ENCODE measurements around the gene EFNA1. TPM values are rescaled to one million over a fixed set of nuclear protein-coding genes. Genes with fewer than 3 reads are reported as not detected.

EFNA1 gene
- total RNA-seq, 1 experiment from 2014 or later, result 19.7 TPM

GRCh38 chr1:155166471-155167165 lies 38.9 kb downstream of the EFNA1 start:
- Histone ChIP-seq H3K79me2 (ENCODE audit: insufficient read depth, low read length) (peaks cover 11% of the 10 kb centered on the region), H3K4me1 (ENCODE audit: control insufficient read depth in 1 of 2, insufficient read depth in 2 of 2, low read length in 2 of 2) (peaks cover 2 to 11% of the 10 kb centered on the region in 2 experiments; a peak in 1 of 4 replicates), H3K27ac (ENCODE audit: low read depth, low read length) (no peak overlapping the region), H4K20me1 (ENCODE audit: insufficient read depth) (no peaks in the 10 kb centered on the region), H3K9me2 (ENCODE audit: insufficient read depth) (no peaks in the 10 kb centered on the region), H3K27me3 (ENCODE audit: insufficient read depth, low read length) (no peaks in the 10 kb centered on the region), H3K4me2 (ENCODE audit: low read length) (peak overlapping the region; percentile 94; the same call in 1 of the 2 replicates), H3K36me3 (ENCODE audit: control insufficient read depth in 1 of 2, insufficient read depth in 2 of 2, low read length in 2 of 2) (peaks cover 2 to 7% of the 10 kb centered on the region in 2 experiments; a peak in 3 of 4 replicates), H3K9ac (ENCODE audit: low read length) (no peak overlapping the region), H2AFZ (ENCODE audit: low read depth, low read length, poor library complexity, severe bottlenecking) (no peak overlapping the region), H3K9me3 (ENCODE audit: control insufficient read depth in 1 of 2, insufficient read depth in 1 of 2, low read depth in 1 of 2, low read length in 2 of 2) (no peaks in the 10 kb centered on the region), H3K4me3 (replicated peaks in 1 of 2; ENCODE audit: low read depth in 1 of 2, low read length in 2 of 2) (no peak overlapping the region)
- RAD21 ChIA-PET (ENCODE audit: low non-redundant PET in 1 of 2, low total read pairs in 2 of 2, uncharacterized antibody in 2 of 2, unreplicated experiment in 2 of 2), result interaction anchor here (0.6 to 1.7 kb wide), 8 partner anchors 26 to 81 kb away, joined by 4 to 35 read pairs (median 6); partner anchors contain the start of genes DPM3 (in 1 of the 2) and SLC50A1 (in 1 of the 2)
- BruUV-seq (replicated peaks), result no TSS peak
- intact Hi-C loops (cut with micrococcal nuclease), result loop anchor here (1.0 to 5.0 kb wide), 3 partner anchors 32 to 75 kb away; partner anchors contain the start of gene SLC50A1
- TF ChIP-seq ZNF274 (IDR thresholded peaks at IDR 0.05; ENCODE audit: low read depth, low read length) (no peak), RAD21 (IDR thresholded peaks at IDR 0.05; ENCODE audit: low read depth) (no peak), CEBPB (IDR thresholded peaks at IDR 0.05; ENCODE audit: low read depth) (no peak), REST (IDR thresholded peaks at IDR 0.05; ENCODE audit: low read depth) (no peak), YY1 (IDR thresholded peaks at IDR 0.05; ENCODE audit: extremely low read depth, insufficient replicate concordance, low read depth, low read length) (no peak), FOSL1 (IDR thresholded peaks at IDR 0.05; ENCODE audit: low read depth) (no peak), TCF7L2 (IDR thresholded peaks at IDR 0.05; ENCODE audit: borderline replicate concordance, extremely low read depth, insufficient read depth, insufficient read length) (no peak), EGR1 (IDR thresholded peaks at IDR 0.05; ENCODE audit: low read depth) (no peak), JUND (IDR thresholded peaks at IDR 0.05) (no peak), ZFX (IDR thresholded peaks at IDR 0.05) (no peak), SRF (IDR thresholded peaks at IDR 0.05; ENCODE audit: low read depth) (no peak), ELF1 (IDR thresholded peaks at IDR 0.05; ENCODE audit: borderline replicate concordance, low read depth) (no peak), SP1 (IDR thresholded peaks at IDR 0.05; ENCODE audit: low read depth) (no peak), EZH2 (IDR thresholded peaks at IDR 0.05) (no peak)
- POLR2A ChIA-PET, result interaction anchor here (0.8 to 1.5 kb wide), 4 partner anchors 14 to 91 kb away, joined by 3 to 7 read pairs (median 5); no protein-coding TSS in a partner anchor
- DNase-seq (ENCODE audit: low read depth, low spot score) (no peak), ATAC-seq (no peak)
- CTCF ChIA-PET, result interaction anchor here (0.6 to 3.1 kb wide), 28 partner anchors 8 to 165 kb away, joined by 3 to 163 read pairs (median 4); partner anchors contain the start of genes ADAM15, EFNA4 and SLC50A1

Data from HCT116 (cell line).